GM12878 (cell line): ENCODE measurements around the gene SMIM35. TPM values are rescaled to one million over a fixed set of nuclear protein-coding genes. Genes with fewer than 3 reads are reported as not detected.

Experiments
- ATAC-seq: fragments of 200-7000 bp; cut with Tn5 transposase; 3 replicates; pipeline ENCODE4 v1.9.1; 2020; ENCODE audit warnings: mild to moderate bottlenecking, moderate library complexity
- BruUV-seq: library from RNA; stranded (reverse); fragments of 400-500 nt; replicated peaks from 2 replicates; lab custom pipeline; 2021; lab: Mats Ljungman, UMichigan
- CTCF ChIA-PET: fragments of 300-600 bp; sonication (Branson Sonifier 250); formaldehyde crosslinking; extraction: SDS; loops from one replicate; lab custom pipeline; 2021; ENCODE audit warnings: inconsistent platforms; lab: Yijun Ruan, JAX
- POLR2A ChIA-PET: fragments of 350-600 bp; formaldehyde crosslinking; extraction: SDS; loops from one replicate; lab custom pipeline; 2021; ENCODE audit warnings: inconsistent platforms; lab: Charles Lee
- RAD21 ChIA-PET: fragments of 300-600 bp; sonication (Branson Sonifier 250); formaldehyde crosslinking; loops from one replicate; lab custom pipeline; 2023; ENCODE audit warnings: antibody characterized with exemption; ENCODE audit not compliant: unreplicated experiment; lab: Charles Lee
- SMC1A ChIA-PET: fragments of 300-600 bp; sonication (Branson Sonifier 250); formaldehyde crosslinking; loops from one replicate; lab custom pipeline; 2023; ENCODE audit not compliant: unreplicated experiment, uncharacterized antibody; lab: Charles Lee
- DNase-seq: peaks from one replicate; pipeline ENCODE4 v3.0.0-alpha.2; 2011; ENCODE audit warnings: low read depth, low spot score
- FAIRE-seq: peaks from 3 replicates; lab custom pipeline; 2011; peaks lifted over from hg19 to GRCh38; lab: Jason Lieb, UNC
- H2AFZ ChIP-seq: 2 replicates; pipeline ENCODE4 v1.6.0; 2011; ENCODE audit warnings: low read depth, low read length, control low read depth; ENCODE audit not compliant: control insufficient read depth
- H3K27ac ChIP-seq: 2 replicates; pipeline ENCODE4 v1.5.1; 2011; ENCODE audit warnings: control low read depth; ENCODE audit not compliant: control insufficient read depth, insufficient read depth
- H3K27me3 ChIP-seq, 2 experiments: replicated peaks in 1 of 2; 2 replicates each; pipeline versions ENCODE4 v1.6.0 to v1.6.1; 2011; ENCODE audit warnings: low read length in 1 of 2; ENCODE audit not compliant: control insufficient read depth in 2 of 2, insufficient read depth in 2 of 2
- H3K36me3 ChIP-seq, 2 experiments: 2 replicates each; pipeline ENCODE4 v1.5.1; 2011; ENCODE audit warnings: low read length in 1 of 2; ENCODE audit not compliant: control insufficient read depth in 2 of 2, insufficient read depth in 2 of 2
- H3K4me1 ChIP-seq: 2 replicates; pipeline ENCODE4 v1.6.1; 2011; ENCODE audit warnings: mild to moderate bottlenecking, low read length, moderate library complexity, mixed read lengths; ENCODE audit not compliant: control insufficient read depth, insufficient read depth
- H3K4me2 ChIP-seq: 2 replicates; pipeline ENCODE4 v1.6.0; 2011; ENCODE audit warnings: control low read depth; ENCODE audit not compliant: control insufficient read depth, insufficient read depth
- H3K4me3 ChIP-seq: fragments of 200-600 bp; sonication (generic); 2 replicates; pipeline ENCODE4 v1.5.1; 2016
- H3K79me2 ChIP-seq: 2 replicates; pipeline ENCODE4 v1.6.0; 2011; ENCODE audit warnings: low read length; ENCODE audit not compliant: control insufficient read depth, insufficient read depth
- H3K9ac ChIP-seq: 2 replicates; pipeline ENCODE4 v1.8.0; 2011; ENCODE audit warnings: low read length, control low read depth, mixed read lengths; ENCODE audit not compliant: control insufficient read depth, insufficient read depth
- H3K9me3 ChIP-seq: replicated peaks from 3 replicates; pipeline ENCODE4 v1.5.1; 2011; ENCODE audit warnings: mild to moderate bottlenecking, low read length; ENCODE audit not compliant: control insufficient read depth, insufficient read depth
- H4K20me1 ChIP-seq: 2 replicates; pipeline ENCODE4 v1.6.0; 2011; ENCODE audit not compliant: control insufficient read depth, insufficient read depth
- DPF2 ChIP-seq: fragments of 450-650 bp; IDR thresholded peaks from 2 replicates; pipeline ENCODE4 v1.6.1; 2017; ENCODE audit warnings: mild to moderate bottlenecking
- EED ChIP-seq: sonication (generic); IDR thresholded peaks from 2 replicates; pipeline ENCODE4 v1.6.1; 2016; ENCODE audit warnings: antibody characterized with exemption, low read depth
- EP300 ChIP-seq, 2 experiments: fragments of 150-350 bp in 1 of 2; IDR thresholded peaks; 2 replicates each; pipeline ENCODE4 v1.6.1; 2011 to 2012; ENCODE audit warnings: low read depth in 2 of 2, low read length in 2 of 2, borderline replicate concordance in 1 of 2, improper control_type of control experiment in 1 of 2, inconsistent platforms in 1 of 2; ENCODE audit not compliant: control insufficient read depth in 1 of 2
- ESRRA ChIP-seq: IDR thresholded peaks from 2 replicates; pipeline ENCODE4 v1.6.1; 2012; ENCODE audit warnings: mild to moderate bottlenecking, low read length, improper control_type of control experiment
- ETV6 ChIP-seq, 2 experiments: fragments of 450-650 bp in 1 of 2; IDR thresholded peaks in 1 of 2; conservative IDR thresholded peaks in 1 of 2; 2 replicates each; pipeline ENCODE4 v1.6.1; 2014; ENCODE audit warnings: antibody characterized with exemption in 1 of 2, borderline replicate concordance in 1 of 2, low read depth in 1 of 2, mild to moderate bottlenecking in 1 of 2, moderate library complexity in 1 of 2
- FOS ChIP-seq: IDR thresholded peaks from 3 replicates; pipeline ENCODE4 v1.6.1; 2011; ENCODE audit warnings: borderline replicate concordance; ENCODE audit not compliant: insufficient read length; ENCODE audit errors: extremely low read depth
- MTA3 ChIP-seq: IDR thresholded peaks from 2 replicates; pipeline ENCODE4 v1.6.1; 2012; ENCODE audit warnings: low read length, inconsistent platforms, borderline replicate concordance
- PAX5 ChIP-seq: IDR thresholded peaks from 2 replicates; pipeline ENCODE4 v1.6.1; 2011; ENCODE audit warnings: low read depth, low read length, borderline replicate concordance
- POU2F2 ChIP-seq: IDR thresholded peaks from 3 replicates; pipeline ENCODE4 v1.6.1; 2011; ENCODE audit warnings: low read depth, mild to moderate bottlenecking, low read length, borderline replicate concordance
- SKIL ChIP-seq: fragments of 450-650 bp; IDR thresholded peaks from 2 replicates; pipeline ENCODE4 v1.6.1; 2017; ENCODE audit warnings: mild to moderate bottlenecking, low read depth, inconsistent platforms; ENCODE audit not compliant: poor library complexity, severe bottlenecking
- SMARCA5 ChIP-seq: fragments of 450-650 bp; IDR thresholded peaks from 2 replicates; pipeline ENCODE4 v1.6.1; 2017; ENCODE audit warnings: mild to moderate bottlenecking
- TBL1XR1 ChIP-seq: IDR thresholded peaks from 2 replicates; pipeline ENCODE4 v1.6.1; 2012; ENCODE audit warnings: low read depth, low read length, improper control_type of control experiment
- ZBTB33 ChIP-seq: fragments of 450-650 bp; IDR thresholded peaks from 2 replicates; pipeline ENCODE4 v1.6.1; 2017; ENCODE audit warnings: mild to moderate bottlenecking
- ZNF217 ChIP-seq: fragments of 450-650 bp; IDR thresholded peaks from 2 replicates; pipeline ENCODE4 v1.6.1; 2017; ENCODE audit warnings: antibody characterized with exemption, mild to moderate bottlenecking
- WGBS: methylation state at CpG from one replicate; pipeline ENCODE4 v1.1.6; 2016; ENCODE audit warnings: low lambda C conversion rate; ENCODE audit not compliant: insufficient replicate concordance, insufficient coverage; ENCODE audit errors: missing lambda C conversion rate; 5-methylcytosine and 5-hydroxymethylcytosine counted together
- in situ Hi-C: fragments of 300-500 bp; cut with MboI; formaldehyde crosslinking; loops from 9 replicates; pipeline ENCODE4 v1.14.3; 2018; ENCODE audit warnings: mixed read lengths
- intact Hi-C: fragments of 100-400 bp; cut with micrococcal nuclease; formaldehyde crosslinking; loops from one replicate; pipeline ENCODE4 v1.14.2; 2022; ENCODE audit not compliant: unreplicated experiment
- polyA plus RNA-seq, 11 experiments: library from polyadenylated mRNA; depleted of rRNA in 4 of 11; unstranded in 6 of 11; stranded (reverse) in 5 of 11; fragments of >200 nt; fragmentation: Nextera tagmentation in 4 of 11; fragmentation: Illumina TruSeq in 1 of 11; extraction: Ambion mirVana in 4 of 11; extraction: Trizol in 1 of 11; gene quantifications; 1 replicate in 1 of 11; 2 replicates in 10 of 11; pipeline versions ENCODE4 v1.2.1 to v1.2.3, GENCODE V29; 2011 to 2016; ENCODE audit warnings: inconsistent platforms in 2 of 11, missing spikeins in 2 of 11, low read depth in 1 of 11
- total RNA-seq, 4 experiments: library from RNA; depleted of rRNA in 3 of 4; stranded (reverse); fragments of >200 nt in 3 of 4; fragmentation: Illumina TruSeq in 1 of 4; extraction: Trizol in 1 of 4; gene quantifications; 2 replicates each; pipeline versions ENCODE4 v1.2.1 to v1.2.3, GENCODE V29; 2013 to 2021
- TF ChIP-seq, protein P1 (sequence below): IDR thresholded peaks from 2 replicates; pipeline ENCODE4 v1.6.1; 2012; ENCODE audit warnings: low read length, inconsistent platforms

SMIM35 gene
- total and polyA plus RNA-seq, 10 of the 15 experiments (the other 5 are each of a cell fraction or from before 2014, with no cell fraction given) = 0.02 to 1.1 (median 0.05) TPM; not detected in 5

DNA sequence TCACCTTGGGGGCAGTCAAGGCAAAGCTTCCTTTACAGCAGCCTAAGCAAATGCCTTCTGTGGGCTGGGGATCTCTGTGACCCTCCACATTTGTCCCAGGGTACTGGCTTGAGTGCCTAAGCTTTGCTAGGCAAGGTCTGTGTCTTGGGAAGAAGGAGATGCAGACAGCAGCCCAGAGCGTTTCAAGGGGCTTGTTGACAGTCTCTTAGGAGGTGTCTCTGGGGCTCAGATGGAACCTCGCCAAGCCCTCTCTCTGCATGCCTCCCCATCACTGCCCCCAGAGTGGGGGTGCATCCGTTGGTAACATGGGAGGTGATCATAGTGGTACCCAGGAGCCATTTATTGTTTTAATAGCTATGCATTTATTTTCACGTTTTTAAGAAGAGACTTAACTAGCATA, 39.0 kb downstream of the SMIM35 start (continued):
- TF ChIP-seq PAX5 (no peak), ETV6 (conservative IDR thresholded peaks at IDR 0.05 in 1 of 2, IDR thresholded peaks at IDR 0.05 in 1 of 2; ENCODE audit: borderline replicate concordance in 1 of 2, low read depth in 1 of 2) (no peak), ZBTB33 (no peak), EP300 (IDR thresholded peaks at IDR 0.05; ENCODE audit: borderline replicate concordance in 1 of 2, control insufficient read depth in 1 of 2, low read depth in 2 of 2, low read length in 2 of 2) (no peak), EED (no peak), SMARCA5 (no peak)

- ChIA-PET CTCF (interaction anchor here (0.6 to 5.5 kb wide), 12 partner anchors 10 to 240 kb away, joined by 3 to 81 read pairs (median 4); no protein-coding TSS in a partner anchor), RAD21 (interaction anchor here (0.7 to 4.6 kb wide), 14 partner anchors 15 to 240 kb away, joined by 3 to 35 read pairs (median 4); partner anchors contain the start of gene IL10RA), SMC1A (interaction anchor here (0.7 to 5.6 kb wide), 22 partner anchors 9 to 243 kb away, joined by 3 to 58 read pairs (median 5); partner anchors contain the start of genes FXYD2 and IL10RA), POLR2A (interaction anchor here (0.8 to 2.6 kb wide), 9 partner anchors 13 to 97 kb away, joined by 3 to 9 read pairs (median 5); partner anchors contain the start of gene IL10RA)
- WGBS = 52% methylated on average over 8 of the region's 8 CpGs
- DNase-seq (no peak), FAIRE-seq (peak; percentile 61), ATAC-seq (peak; percentile 52)
- intact Hi-C loops = loop anchor here (5.0 kb wide), 1 partner anchor 35 kb away; no protein-coding TSS in a partner anchor
- no TSS peak for BruUV-seq
- H3K27ac ChIP-seq = no peak overlapping the region
- no peak overlapping the region for H3K4me3 ChIP-seq
- H4K20me1 ChIP-seq = no peaks in the 10 kb centered on the region
- no peaks in the 10 kb centered on the region for H3K27me3 ChIP-seq
- H3K9ac ChIP-seq = no peak overlapping the region
- in situ Hi-C loops = loop anchor here (5.0 kb wide), 1 partner anchor 100 kb away; no protein-coding TSS in a partner anchor
- no peak overlapping the region for H2AFZ ChIP-seq
- H3K36me3 ChIP-seq = no peaks in the 10 kb centered on the region
- no peaks in the 10 kb centered on the region for H3K79me2 ChIP-seq
- H3K4me2 ChIP-seq = no peak overlapping the region
- no peaks in the 10 kb centered on the region for H3K9me3 ChIP-seq
- peaks cover 28% of the 10 kb centered on the region for H3K4me1 ChIP-seq
- TF ChIP-seq FOS = no peak
- TF ChIP-seq DPF2 = 0 out of 2 replicates have a peak, but pooled peaks have one; percentile 24
- TF ChIP-seq MTA3 = no peak
- TF ChIP-seq, protein P1, sequence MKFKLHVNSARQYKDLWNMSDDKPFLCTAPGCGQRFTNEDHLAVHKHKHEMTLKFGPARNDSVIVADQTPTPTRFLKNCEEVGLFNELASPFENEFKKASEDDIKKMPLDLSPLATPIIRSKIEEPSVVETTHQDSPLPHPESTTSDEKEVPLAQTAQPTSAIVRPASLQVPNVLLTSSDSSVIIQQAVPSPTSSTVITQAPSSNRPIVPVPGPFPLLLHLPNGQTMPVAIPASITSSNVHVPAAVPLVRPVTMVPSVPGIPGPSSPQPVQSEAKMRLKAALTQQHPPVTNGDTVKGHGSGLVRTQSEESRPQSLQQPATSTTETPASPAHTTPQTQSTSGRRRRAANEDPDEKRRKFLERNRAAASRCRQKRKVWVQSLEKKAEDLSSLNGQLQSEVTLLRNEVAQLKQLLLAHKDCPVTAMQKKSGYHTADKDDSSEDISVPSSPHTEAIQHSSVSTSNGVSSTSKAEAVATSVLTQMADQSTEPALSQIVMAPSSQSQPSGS = 0 out of 2 replicates have a peak, but pooled peaks have one; percentile 12
- no peak for TF ChIP-seq PAX5
- no peak for TF ChIP-seq POU2F2
- no peak for TF ChIP-seq TBL1XR1
- TF ChIP-seq ESRRA = peak; percentile 67; the same call in 1 of the 2 replicates
- TF ChIP-seq SKIL = peak; percentile 7
- TF ChIP-seq ZNF217 = peak; percentile 17; the same call in 1 of the 2 replicates
Measured at GRCh38 chr11:118046964-118047700, 39.6 kb downstream of the SMIM35 start.
